Measurements from ENCODE around the gene ESR2.

DNA sequence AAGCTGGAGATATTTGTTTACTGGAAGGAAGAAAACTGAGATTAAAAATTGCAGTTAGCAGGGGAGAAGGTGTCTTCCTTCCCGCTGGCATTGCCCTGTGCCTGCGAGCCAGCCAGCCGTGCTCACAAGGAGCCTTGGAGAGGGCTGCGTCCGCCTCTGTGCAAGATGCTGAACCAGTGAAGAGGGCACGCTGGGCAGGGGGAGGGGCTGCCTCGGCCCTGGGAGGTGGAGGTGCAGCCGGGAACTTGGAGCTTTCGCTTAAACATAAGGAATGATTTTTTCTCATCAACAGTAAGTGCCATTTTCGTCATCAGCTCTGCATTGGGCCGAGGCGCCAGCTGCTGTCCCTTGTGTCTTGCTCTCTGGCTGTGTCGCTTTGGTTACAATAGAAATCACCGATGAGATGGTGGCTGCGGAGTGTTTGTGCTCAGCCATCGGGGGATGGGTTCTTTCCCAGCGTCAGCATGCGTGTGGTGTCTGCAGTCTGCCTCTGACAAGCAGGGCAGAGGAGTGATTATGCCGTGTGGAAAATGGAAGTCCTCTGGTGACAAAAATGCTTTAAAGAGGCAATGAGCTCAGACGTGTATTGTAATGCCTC lies 97.3 kb downstream of the ESR2 start:
- TF ChIP-seq, protein P1, sequence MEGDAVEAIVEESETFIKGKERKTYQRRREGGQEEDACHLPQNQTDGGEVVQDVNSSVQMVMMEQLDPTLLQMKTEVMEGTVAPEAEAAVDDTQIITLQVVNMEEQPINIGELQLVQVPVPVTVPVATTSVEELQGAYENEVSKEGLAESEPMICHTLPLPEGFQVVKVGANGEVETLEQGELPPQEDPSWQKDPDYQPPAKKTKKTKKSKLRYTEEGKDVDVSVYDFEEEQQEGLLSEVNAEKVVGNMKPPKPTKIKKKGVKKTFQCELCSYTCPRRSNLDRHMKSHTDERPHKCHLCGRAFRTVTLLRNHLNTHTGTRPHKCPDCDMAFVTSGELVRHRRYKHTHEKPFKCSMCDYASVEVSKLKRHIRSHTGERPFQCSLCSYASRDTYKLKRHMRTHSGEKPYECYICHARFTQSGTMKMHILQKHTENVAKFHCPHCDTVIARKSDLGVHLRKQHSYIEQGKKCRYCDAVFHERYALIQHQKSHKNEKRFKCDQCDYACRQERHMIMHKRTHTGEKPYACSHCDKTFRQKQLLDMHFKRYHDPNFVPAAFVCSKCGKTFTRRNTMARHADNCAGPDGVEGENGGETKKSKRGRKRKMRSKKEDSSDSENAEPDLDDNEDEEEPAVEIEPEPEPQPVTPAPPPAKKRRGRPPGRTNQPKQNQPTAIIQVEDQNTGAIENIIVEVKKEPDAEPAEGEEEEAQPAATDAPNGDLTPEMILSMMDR (IDR thresholded peaks at IDR 0.05; ENCODE audit: insufficient read depth, low read length, poor library complexity, severe bottlenecking): no peak
- no peak for TF ChIP-seq EZH2phosphoT487 (conservative IDR thresholded peaks at IDR 0.05; ENCODE audit: low read length)

Data from SU-DHL-6 (cell line).